Activated naive CD4-positive, alpha-beta T cell (primary cell): ENCODE results near the gene GGT1.
"Not testable (repeated sequence)": the region's sequence is repeated elsewhere in the genome, so short reads cannot be mapped to it uniquely, and the experiment has no call there.

Experiments
- DNase-seq, 4 experiments: peaks; one replicate each; lab custom pipeline; 2025; lab: John Stamatoyannopoulos, UW

Gene GGT1

DNA sequence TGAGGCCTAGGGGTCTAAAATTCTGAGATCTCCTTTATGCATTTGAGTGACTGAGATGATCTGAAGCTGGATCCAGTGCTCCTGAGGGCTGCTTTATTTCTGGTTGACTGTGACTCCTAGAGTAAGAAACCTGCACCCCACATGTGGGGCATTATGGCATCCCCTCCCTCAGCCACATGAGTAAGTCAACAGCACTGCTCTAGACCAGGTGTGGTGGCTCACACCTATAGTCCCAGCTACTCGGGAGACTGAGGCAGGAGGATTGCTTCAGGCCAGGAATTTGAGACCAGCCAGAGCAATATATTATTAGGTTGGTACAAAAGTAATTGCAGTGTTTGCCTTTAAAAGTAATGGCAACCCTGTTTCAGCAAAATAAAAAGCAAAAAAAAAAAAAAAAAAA lies 39.3 kb downstream of the GGT1 start:
- not testable (repeated sequence) for DNase-seq

- not testable (repeated sequence) for DNase-seq
Observed at GRCh38 chr22:24644409-24644808, 41.4 kb downstream of the GGT1 start.

DNA sequence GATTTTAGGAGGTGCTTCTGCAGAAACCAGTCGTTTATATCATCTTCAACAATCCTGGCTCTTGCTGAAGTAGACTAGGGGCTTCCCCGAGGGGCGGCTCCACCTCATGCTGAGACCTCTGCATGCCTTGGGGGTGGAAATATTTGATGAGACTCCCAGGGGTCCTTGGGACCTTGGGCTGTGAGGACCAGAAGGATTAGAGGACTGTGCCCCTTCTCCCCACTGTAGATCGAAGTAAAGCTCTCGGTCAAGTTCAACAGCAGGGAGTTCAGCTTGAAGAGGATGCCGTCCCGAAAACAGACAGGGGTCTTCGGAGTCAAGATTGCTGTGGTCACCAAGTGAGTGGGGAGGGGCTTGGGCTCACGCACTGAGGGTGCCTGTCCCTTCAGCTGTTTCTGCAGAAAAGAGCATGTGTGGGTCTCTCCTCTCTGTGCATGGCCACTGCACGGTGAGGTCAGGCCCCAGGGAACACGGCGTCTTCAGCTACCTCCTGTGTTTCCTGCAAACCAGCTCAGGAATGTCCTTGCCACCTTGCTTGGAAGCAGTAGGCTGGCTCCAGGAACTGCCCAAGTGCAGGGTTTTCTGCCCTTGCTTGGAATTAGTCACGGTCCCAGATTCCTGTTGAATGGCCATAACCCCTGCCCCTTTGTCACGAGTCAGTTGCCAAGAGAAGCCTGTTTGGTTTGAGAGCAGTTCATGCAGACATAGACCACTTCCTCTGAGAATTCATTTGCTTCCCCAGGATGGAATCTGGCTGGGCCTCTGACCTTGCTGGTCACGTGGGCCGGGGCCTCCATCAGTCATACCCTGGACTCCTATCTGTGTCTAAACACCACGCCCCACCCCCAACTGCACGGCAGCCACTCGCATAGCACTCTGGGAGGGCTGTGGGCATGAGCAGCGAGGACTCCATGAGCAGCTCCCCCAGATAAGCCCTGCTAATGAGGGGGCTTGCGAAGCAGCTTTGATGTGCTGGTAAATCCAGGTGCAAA lies 42.7 kb downstream of the GGT1 start:
- DNase-seq = not testable (repeated sequence)

GRCh38 chr22:24646756-24647155 lies 43.8 kb downstream of the GGT1 start:
- not testable (repeated sequence) for DNase-seq

- not testable (repeated sequence) for DNase-seq
Observed at GRCh38 chr22:24649371-24649770, 46.4 kb downstream of the GGT1 start.

DNA sequence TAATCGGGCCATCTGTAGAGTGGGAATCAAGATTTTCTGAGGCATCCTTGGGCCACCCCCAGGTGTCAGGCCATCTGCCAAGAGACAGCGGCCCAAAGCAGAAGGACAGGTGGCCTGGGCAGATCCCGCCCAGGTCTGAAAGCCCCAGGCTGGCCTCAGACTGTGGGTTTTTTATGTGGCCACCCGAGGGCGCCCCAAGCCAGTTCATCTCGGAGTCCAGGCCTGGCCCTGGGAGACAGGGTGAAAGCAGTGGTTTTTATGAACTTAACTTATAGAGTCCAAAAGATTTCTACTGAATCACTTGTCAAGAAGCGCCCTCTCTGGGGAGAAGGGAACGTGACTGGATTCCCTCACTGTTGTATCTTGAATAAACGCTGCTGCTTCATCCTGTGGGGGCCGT lies 47.9 kb downstream of the GGT1 start:
- not testable (repeated sequence) for DNase-seq

GRCh38 chr22:24665395-24665794 lies 62.4 kb downstream of the GGT1 start:
- DNase-seq = not testable (repeated sequence)

DNA sequence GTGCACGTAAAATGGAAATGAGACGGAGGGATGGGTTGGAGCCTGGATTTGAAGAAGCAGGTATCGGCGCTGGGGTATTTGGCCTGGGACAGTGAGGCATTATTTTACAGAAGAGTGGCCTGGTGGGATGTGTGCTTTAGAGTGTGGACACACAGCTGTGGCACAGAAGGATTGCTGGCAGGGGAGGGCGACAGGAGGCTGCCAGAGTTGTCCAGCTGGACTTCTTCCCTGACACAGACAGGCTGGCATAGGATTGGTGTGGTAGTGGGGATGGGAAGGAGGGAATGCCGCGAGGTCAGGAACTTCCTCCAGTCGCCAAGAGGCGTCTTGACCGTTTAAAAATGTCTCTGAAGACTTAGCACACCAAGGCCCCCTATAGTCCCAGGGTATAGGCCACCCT lies 64.9 kb downstream of the GGT1 start:
- DNase-seq = not testable (repeated sequence)

DNA sequence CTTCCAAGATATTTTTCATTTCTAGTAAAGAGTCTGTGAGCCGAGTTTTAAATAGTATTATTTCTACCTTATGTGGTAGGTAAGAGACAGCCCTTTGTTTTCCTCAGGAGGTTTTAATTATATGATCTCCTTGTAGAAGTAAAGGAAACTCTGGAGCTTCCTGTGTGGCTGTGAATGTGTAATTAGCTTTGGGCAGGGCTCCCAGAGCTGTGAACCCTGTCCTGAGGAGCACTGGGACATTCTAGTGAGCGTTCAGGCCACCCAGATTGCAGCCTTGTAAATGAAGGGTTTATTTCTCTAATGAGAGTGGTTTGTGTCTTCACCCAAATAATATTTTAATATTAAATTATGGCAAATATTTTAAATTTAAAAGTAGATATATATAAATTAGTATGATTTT lies 69.5 kb downstream of the GGT1 start:
- DNase-seq = not testable (repeated sequence)
